H9 (cell line): ENCODE data around the gene SEC22C. TPM values are rescaled to one million over a fixed set of nuclear protein-coding genes. Genes with fewer than 3 reads are reported as not detected.

Experiments used
- DNase-seq: peaks from one replicate; pipeline ENCODE4 v3.0.0-alpha.2; 2017
- H2AFZ ChIP-seq: one replicate; pipeline ENCODE4 v1.6.1; 2013; ENCODE audit warnings: mild to moderate bottlenecking, low read length, control low read depth, moderate library complexity
- H2AK5ac ChIP-seq: 2 replicates; pipeline ENCODE4 v1.6.1; 2013; ENCODE audit warnings: low read length, control low read depth, mixed read lengths; ENCODE audit not compliant: insufficient read length
- H2BK120ac ChIP-seq: one replicate; pipeline ENCODE4 v1.6.1; 2013; ENCODE audit warnings: low read depth, mild to moderate bottlenecking, low read length, control low read depth, inconsistent platforms; ENCODE audit not compliant: poor library complexity, severe bottlenecking
- H2BK12ac ChIP-seq: 2 replicates; pipeline ENCODE4 v1.6.1; 2013; ENCODE audit warnings: low read length, control low read depth, mixed read lengths, low read depth; ENCODE audit not compliant: insufficient read length
- H2BK15ac ChIP-seq: 2 replicates; pipeline ENCODE4 v1.6.1; 2013; ENCODE audit warnings: low read depth, low read length, control low read depth
- H2BK20ac ChIP-seq: one replicate; pipeline ENCODE4 v1.6.1; 2013; ENCODE audit warnings: low read depth, mild to moderate bottlenecking, low read length, control low read depth, inconsistent platforms; ENCODE audit not compliant: poor library complexity, severe bottlenecking
- H2BK5ac ChIP-seq: 2 replicates; pipeline ENCODE4 v1.6.1; 2013; ENCODE audit warnings: low read length, control low read depth, mixed read lengths; ENCODE audit not compliant: insufficient read length
- H3K14ac ChIP-seq: 2 replicates; pipeline ENCODE4 v1.6.1; 2013; ENCODE audit warnings: low read length, control low read depth; ENCODE audit not compliant: insufficient read depth
- H3K18ac ChIP-seq: 2 replicates; pipeline ENCODE4 v1.6.1; 2013; ENCODE audit warnings: low read depth, mild to moderate bottlenecking, mixed read lengths, low read length, control low read depth; ENCODE audit not compliant: insufficient read length
- H3K23ac ChIP-seq: 2 replicates; pipeline ENCODE4 v1.6.1; 2013; ENCODE audit warnings: low read length, control low read depth, mixed read lengths, low read depth; ENCODE audit not compliant: insufficient read length
- H3K23me2 ChIP-seq: 2 replicates; pipeline ENCODE4 v1.6.1; 2013; ENCODE audit warnings: low read depth, mild to moderate bottlenecking, mixed read lengths, low read length, control low read depth; ENCODE audit not compliant: insufficient read length, poor library complexity, severe bottlenecking
- H3K27ac ChIP-seq: 2 replicates; pipeline ENCODE4 v1.5.1; 2013; ENCODE audit warnings: low read length, control low read depth, mixed read lengths, low read depth; ENCODE audit not compliant: insufficient read length
- H3K27me3 ChIP-seq: 2 replicates; pipeline ENCODE4 v1.6.1; 2013; ENCODE audit warnings: low read length, control low read depth, inconsistent platforms; ENCODE audit not compliant: insufficient read depth
- H3K4ac ChIP-seq: 2 replicates; pipeline ENCODE4 v1.6.1; 2013; ENCODE audit warnings: low read depth, mild to moderate bottlenecking, control low read depth, inconsistent platforms, low read length, moderate library complexity
- H3K4me1 ChIP-seq: 2 replicates; pipeline ENCODE4 v1.6.1; 2013; ENCODE audit warnings: low read length, control low read depth, inconsistent platforms; ENCODE audit not compliant: insufficient read depth
- H3K4me2 ChIP-seq: 2 replicates; pipeline ENCODE4 v1.6.1; 2013; ENCODE audit warnings: low read length, control low read depth, mixed read lengths; ENCODE audit not compliant: insufficient read length, insufficient read depth
- H3K56ac ChIP-seq: 2 replicates; pipeline ENCODE4 v1.6.1; 2013; ENCODE audit warnings: low read depth, mild to moderate bottlenecking, mixed read lengths, low read length, control low read depth; ENCODE audit not compliant: insufficient read length
- H3K79me1 ChIP-seq: 2 replicates; pipeline ENCODE4 v1.6.1; 2013; ENCODE audit warnings: low read depth, mild to moderate bottlenecking, moderate library complexity, low read length, control low read depth, inconsistent platforms; ENCODE audit not compliant: insufficient read depth, poor library complexity, severe bottlenecking
- H3K79me2 ChIP-seq: 2 replicates; pipeline ENCODE4 v1.6.1; 2013; ENCODE audit warnings: low read length, control low read depth, inconsistent platforms; ENCODE audit not compliant: insufficient read depth
- H3K9ac ChIP-seq: 2 replicates; pipeline ENCODE4 v1.6.1; 2013; ENCODE audit warnings: low read length, control low read depth, mixed read lengths; ENCODE audit not compliant: insufficient read length; ENCODE audit errors: extremely low read depth
- H3K9me3 ChIP-seq: one replicate; pipeline ENCODE4 v1.6.1; 2013; ENCODE audit warnings: low read depth, low read length, inconsistent platforms; ENCODE audit not compliant: control insufficient read depth
- H3T11ph ChIP-seq: one replicate; pipeline ENCODE4 v1.6.1; 2013; ENCODE audit warnings: mild to moderate bottlenecking, low read length, control low read depth, inconsistent platforms
- H4K20me1 ChIP-seq: one replicate; pipeline ENCODE4 v1.6.1; 2013; ENCODE audit not compliant: control insufficient read depth, insufficient read length, insufficient read depth
- H4K5ac ChIP-seq: 2 replicates; pipeline ENCODE4 v1.6.1; 2013; ENCODE audit warnings: low read depth, mild to moderate bottlenecking, mixed read lengths, low read length, control low read depth; ENCODE audit not compliant: insufficient read length
- H4K8ac ChIP-seq: replicated peaks from 2 replicates; pipeline ENCODE4 v1.6.1; 2013; ENCODE audit warnings: low read length, control low read depth, mixed read lengths, low read depth; ENCODE audit not compliant: insufficient read length
- H4K91ac ChIP-seq: 2 replicates; pipeline ENCODE4 v1.6.1; 2013; ENCODE audit warnings: low read depth, mild to moderate bottlenecking, moderate library complexity, mixed read lengths, low read length, control low read depth; ENCODE audit not compliant: insufficient read length
- H3K27ac Mint-ChIP-seq, 3 experiments: 2 replicates in 2 of 3; 3 replicates in 1 of 3; pipeline ENCODE4 v1.8.0; 2020 to 2021; ENCODE audit warnings: mixed read lengths in 3 of 3, mild to moderate bottlenecking in 1 of 3, moderate library complexity in 1 of 3
- H3K27me3 Mint-ChIP-seq: 2 replicates; pipeline ENCODE4 v1.8.0; 2021; ENCODE audit warnings: low read depth, mild to moderate bottlenecking, moderate library complexity, mixed read lengths
- H3K36me3 Mint-ChIP-seq, 3 experiments: 2 replicates in 2 of 3; 3 replicates in 1 of 3; pipeline ENCODE4 v1.8.0; 2020 to 2021; ENCODE audit warnings: low read depth in 3 of 3, mixed read lengths in 3 of 3; ENCODE audit not compliant: insufficient read depth in 1 of 3
- H3K4me1 Mint-ChIP-seq, 2 experiments: 2 replicates each; pipeline ENCODE4 v1.8.0; 2020; ENCODE audit warnings: mixed read lengths in 2 of 2
- H3K4me3 Mint-ChIP-seq, 2 experiments: 2 replicates in 1 of 2; 3 replicates in 1 of 2; pipeline ENCODE4 v1.8.0; 2020 to 2021; ENCODE audit warnings: mild to moderate bottlenecking in 2 of 2, mixed read lengths in 2 of 2, moderate library complexity in 1 of 2
- H3K9me3 Mint-ChIP-seq, 2 experiments: 2 replicates in 1 of 2; 3 replicates in 1 of 2; pipeline ENCODE4 v1.8.0; 2020; ENCODE audit warnings: mild to moderate bottlenecking in 2 of 2, mixed read lengths in 2 of 2, moderate library complexity in 1 of 2
- WGBS: extraction: QIAGEN DNeasy Blood & Tissue Kit; methylation state at CpG from one replicate; pipeline ENCODE4 v1.1.7; 2013; ENCODE audit warnings: missing lambda C conversion rate, low lambda C conversion rate, mixed read lengths; ENCODE audit not compliant: insufficient read length; ENCODE audit errors: extremely low coverage; 5-methylcytosine and 5-hydroxymethylcytosine counted together
- total RNA-seq: library from RNA; stranded (reverse); gene quantifications from 2 replicates; pipeline ENCODE4 v1.2.1, GENCODE V29; 2021
- TF ChIP-seq, protein P1 (sequence below): fragments of 200-600 bp; sonication (generic); conservative IDR thresholded peaks from 3 replicates; pipeline ENCODE4 v1.8.0; 2021; ENCODE audit warnings: antibody characterized with exemption, mild to moderate bottlenecking

Gene SEC22C
- total RNA-seq, 1 experiment from 2014 or later = 28.2 TPM

DNA sequence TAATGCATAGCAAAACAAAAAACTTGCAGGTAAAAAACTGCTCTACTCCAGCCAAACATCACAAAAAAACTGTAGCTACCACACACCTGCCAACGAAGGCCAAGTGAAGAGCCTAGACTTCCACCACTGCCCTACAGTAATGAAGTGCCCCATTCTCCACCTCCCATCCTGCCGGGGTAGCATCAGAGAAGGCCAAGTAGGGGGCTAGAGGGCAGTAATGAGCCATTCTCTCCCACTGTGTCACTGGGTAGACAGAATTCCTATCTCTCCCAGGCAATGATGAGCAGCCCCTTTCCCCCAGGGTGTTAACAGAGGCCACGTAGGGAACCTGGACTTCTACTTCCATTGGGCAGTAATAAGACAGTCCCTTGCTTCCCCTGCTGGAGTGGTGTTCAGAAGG, 9.5 kb downstream of the SEC22C start:
- Histone ChIP-seq H2BK20ac (no peak overlapping the region), H2BK120ac (no peak overlapping the region), H3K23ac (no peak overlapping the region), H2AK5ac (no peak overlapping the region), H4K5ac (no peak overlapping the region), H3K4ac (no peak overlapping the region), H4K20me1 (no peaks in the 10 kb centered on the region), H3K27ac (no peak overlapping the region), H2BK15ac (no peak overlapping the region), H3K4me1 (no peaks in the 10 kb centered on the region), H3K79me1 (peaks cover 6% of the 10 kb centered on the region), H3K18ac (no peak overlapping the region), H4K8ac (no peak overlapping the region), H3K4me2 (no peak overlapping the region), H2BK12ac (no peak overlapping the region), H2BK5ac (no peak overlapping the region), H2AFZ (no peak overlapping the region), H3K14ac (no peak overlapping the region), H3K9me3 (no peaks in the 10 kb centered on the region), H4K91ac (no peak overlapping the region), H3T11ph (no peak overlapping the region), H3K23me2 (no peaks in the 10 kb centered on the region), H3K9ac (no peak overlapping the region), H3K79me2 (no peaks in the 10 kb centered on the region), H3K27me3 (no peaks in the 10 kb centered on the region), H3K56ac (no peak overlapping the region)
- H3K4me3 Mint-ChIP-seq = no peak overlapping the region; a peak in 1 of 5 replicates
- TF ChIP-seq, protein P1, sequence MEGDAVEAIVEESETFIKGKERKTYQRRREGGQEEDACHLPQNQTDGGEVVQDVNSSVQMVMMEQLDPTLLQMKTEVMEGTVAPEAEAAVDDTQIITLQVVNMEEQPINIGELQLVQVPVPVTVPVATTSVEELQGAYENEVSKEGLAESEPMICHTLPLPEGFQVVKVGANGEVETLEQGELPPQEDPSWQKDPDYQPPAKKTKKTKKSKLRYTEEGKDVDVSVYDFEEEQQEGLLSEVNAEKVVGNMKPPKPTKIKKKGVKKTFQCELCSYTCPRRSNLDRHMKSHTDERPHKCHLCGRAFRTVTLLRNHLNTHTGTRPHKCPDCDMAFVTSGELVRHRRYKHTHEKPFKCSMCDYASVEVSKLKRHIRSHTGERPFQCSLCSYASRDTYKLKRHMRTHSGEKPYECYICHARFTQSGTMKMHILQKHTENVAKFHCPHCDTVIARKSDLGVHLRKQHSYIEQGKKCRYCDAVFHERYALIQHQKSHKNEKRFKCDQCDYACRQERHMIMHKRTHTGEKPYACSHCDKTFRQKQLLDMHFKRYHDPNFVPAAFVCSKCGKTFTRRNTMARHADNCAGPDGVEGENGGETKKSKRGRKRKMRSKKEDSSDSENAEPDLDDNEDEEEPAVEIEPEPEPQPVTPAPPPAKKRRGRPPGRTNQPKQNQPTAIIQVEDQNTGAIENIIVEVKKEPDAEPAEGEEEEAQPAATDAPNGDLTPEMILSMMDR = peak; percentile 79
- H3K27me3 Mint-ChIP-seq = no peaks in the 10 kb centered on the region
- peaks cover 15 to 19% of the 10 kb centered on the region in 2 experiments for H3K9me3 Mint-ChIP-seq
- WGBS = no CpG with 5 or more reads among the region's 3 CpGs
- H3K36me3 Mint-ChIP-seq = peaks cover 36 to 66% (median 48%) of the 10 kb centered on the region in 3 experiments
- H3K27ac Mint-ChIP-seq = no peak overlapping the region; a peak in 1 of 7 replicates
- H3K4me1 Mint-ChIP-seq = peaks cover 8 to 11% of the 10 kb centered on the region in 2 experiments
- DNase-seq = peak; percentile 82
